GOT3 (cell line): ENCODE results near the gene PLEKHG2.
"Not testable (repeated sequence)": the region's sequence is repeated elsewhere in the genome, so short reads cannot be mapped to it uniquely, and the experiment has no call there.

Experiments
- DNase-seq: peaks from one replicate; lab custom pipeline; 2025; ENCODE audit warnings: mixed read lengths; lab: John Stamatoyannopoulos, UW

PLEKHG2 gene

DNA sequence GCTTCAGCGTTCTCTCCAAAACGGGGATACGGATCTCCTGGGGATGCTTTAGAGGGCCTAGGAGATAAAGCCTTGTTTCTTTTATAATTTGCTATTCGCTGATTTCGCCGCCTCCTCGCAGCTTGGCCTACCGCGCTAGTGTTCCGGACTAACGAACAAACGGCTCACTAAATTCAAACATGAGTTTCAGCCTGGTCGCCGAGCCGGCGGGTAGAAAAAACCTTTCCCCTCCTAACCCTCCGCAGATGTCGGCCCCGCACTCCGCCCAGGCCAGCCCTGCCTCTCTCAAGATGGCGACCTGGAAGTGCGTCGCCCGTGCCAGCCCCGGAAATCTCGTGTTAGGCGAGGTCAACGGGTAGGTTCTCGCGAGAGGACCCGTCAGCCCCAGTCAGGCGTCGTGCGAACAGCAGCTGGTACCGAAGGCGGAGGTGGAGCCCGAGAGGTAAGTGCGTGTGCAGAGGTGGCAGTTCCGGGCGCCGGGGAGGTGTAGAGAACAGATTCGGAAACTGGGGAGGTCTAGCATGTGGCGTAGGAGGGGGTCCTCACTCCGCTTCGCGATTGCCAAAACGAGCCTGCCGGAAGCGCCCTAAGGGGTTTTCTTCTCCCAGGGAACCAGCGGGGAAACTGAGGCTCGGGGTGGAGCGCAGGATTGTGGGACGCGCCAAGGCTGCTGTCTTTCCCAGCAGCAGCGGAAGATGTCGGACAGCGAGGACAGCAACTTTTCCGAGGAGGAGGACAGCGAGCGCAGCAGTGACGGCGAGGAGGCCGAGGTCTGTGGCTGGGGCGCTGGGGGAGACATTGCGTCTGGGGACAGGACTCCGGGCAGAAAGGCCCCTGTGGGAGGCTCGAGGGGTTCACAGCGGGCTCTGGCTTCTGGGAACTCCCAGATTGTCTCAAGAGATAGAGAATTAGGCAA is 33.0 kb downstream of the PLEKHG2 start, which contains the start of gene SUPT5H:
SUPT5H (plus strand) TSS at position 387 of the 916 bp plus-strand sequence; CDS start at position 696, 309 bp downstream.
- peak; percentile 84 for DNase-seq

- DNase-seq, result no peak
These were observed 34.1 kb downstream of the PLEKHG2 start for GRCh38 chr19:39446365-39447084.

DNA sequence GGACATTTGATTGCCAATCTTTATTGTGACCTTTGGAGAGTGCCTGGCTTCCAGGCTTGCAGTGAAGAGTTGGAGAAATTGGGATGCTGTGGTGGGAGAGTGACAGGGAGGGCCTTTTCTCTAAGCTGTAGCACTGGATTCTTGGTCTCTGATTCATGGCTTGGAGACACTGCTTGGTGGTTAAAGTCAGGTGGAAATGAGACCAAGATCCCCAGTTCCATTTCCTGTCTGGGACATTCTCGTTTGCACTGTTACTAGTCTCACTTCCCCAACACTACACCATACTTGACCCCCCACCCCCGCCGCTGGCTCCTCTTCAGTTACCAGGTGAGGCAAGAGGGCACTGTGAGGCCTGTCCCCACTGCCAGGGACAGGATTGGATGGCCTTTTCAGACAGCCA is 35.8 kb downstream of the PLEKHG2 start:
- DNase-seq, result no peak

GRCh38 chr19:39449116-39449797 is 36.8 kb downstream of the PLEKHG2 start:
- no peak for DNase-seq

DNA sequence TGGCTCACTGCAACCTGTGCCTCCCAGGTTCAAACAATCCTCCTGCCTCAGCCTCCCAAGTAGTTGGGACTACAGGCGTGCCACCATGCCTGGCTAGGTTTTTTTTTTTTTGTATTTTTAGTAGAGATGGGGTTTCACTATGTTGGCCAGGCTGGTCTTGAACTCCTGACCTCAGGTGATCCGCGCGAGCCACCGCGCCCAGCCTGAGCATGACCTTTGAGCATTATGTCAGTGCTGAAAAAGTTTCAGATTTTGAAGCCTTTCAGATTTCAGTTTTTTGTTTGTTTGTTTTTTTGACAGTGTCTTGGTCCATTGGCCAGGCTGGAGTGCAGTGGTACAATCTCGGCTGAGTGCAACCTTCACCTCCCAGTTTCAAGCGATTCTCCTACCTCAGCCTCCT is 38.8 kb downstream of the PLEKHG2 start:
- not testable (repeated sequence) for DNase-seq

GRCh38 chr19:39463403-39463802 is 50.9 kb downstream of the PLEKHG2 start:
- DNase-seq, result no peak

GRCh38 chr19:39465956-39466747 is 53.7 kb downstream of the PLEKHG2 start:
- no peak for DNase-seq

DNA sequence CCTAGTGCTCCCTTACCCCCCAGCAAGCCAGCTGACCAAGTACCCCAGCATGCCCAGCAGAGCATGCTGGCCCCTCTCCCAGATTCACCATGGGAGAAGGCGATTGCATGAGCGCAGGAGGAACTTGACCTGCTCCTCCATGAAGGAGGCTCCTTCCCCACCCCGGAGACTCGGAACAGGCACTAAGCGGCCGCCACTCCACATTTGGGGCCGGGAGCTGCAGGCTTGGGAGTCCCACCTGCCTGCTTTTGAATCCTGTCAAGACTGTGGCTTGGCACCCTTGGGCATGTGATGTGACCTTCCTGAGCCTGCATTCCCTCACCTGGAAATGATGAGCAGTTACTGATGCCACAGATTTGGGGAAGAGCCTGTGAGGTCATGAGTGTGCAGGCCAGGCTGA is 55.5 kb downstream of the PLEKHG2 start:
- DNase-seq, result no peak

- DNase-seq, result no peak
These were observed 56.6 kb downstream of the PLEKHG2 start for GRCh38 chr19:39469036-39469435.

GRCh38 chr19:39469567-39469966 is 57.1 kb downstream of the PLEKHG2 start:
- DNase-seq, result no peak

- DNase-seq, result no peak
These were observed 58.4 kb downstream of the PLEKHG2 start for GRCh38 chr19:39470724-39471339.

GRCh38 chr19:39471756-39472536 is 59.5 kb downstream of the PLEKHG2 start:
- no peak for DNase-seq

DNA sequence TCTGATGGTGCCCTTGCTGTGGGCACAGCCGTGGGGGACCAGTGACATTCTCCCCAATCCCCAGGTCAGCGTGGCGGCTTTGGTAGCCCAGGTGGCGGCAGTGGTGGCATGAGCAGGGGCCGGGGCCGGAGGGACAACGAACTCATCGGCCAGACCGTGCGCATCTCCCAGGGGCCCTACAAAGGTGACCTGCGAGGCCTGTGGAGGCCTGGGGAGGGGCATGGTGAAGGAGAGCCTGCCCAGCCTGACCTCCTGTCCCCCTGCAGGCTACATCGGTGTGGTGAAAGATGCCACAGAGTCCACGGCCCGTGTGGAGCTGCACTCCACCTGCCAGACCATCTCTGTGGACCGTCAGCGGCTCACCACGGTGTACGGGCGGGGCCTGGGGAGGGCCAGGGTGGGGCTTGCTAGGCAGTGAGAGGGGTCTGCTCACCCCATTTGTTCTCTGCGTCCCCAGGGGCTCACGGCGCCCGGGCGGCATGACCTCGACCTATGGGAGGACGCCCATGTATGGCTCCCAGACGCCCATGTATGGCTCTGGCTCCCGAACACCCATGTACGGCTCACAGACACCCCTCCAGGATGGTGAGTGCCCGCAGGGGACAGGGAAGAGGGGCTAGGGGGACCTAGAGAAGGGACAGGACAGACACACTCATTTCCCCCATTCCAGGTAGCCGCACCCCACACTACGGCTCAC is 60.4 kb downstream of the PLEKHG2 start:
- DNase-seq, result no peak

- DNase-seq, result no peak
These were observed 61.0 kb downstream of the PLEKHG2 start for GRCh38 chr19:39473443-39473960.

- no peak for DNase-seq
These were observed 61.7 kb downstream of the PLEKHG2 start for GRCh38 chr19:39474139-39474620.

- no peak for DNase-seq
These were observed 63.3 kb downstream of the PLEKHG2 start for GRCh38 chr19:39475748-39476147.
